HUES64 (cell line): ENCODE measurements around the gene CIDEB.

Source experiments
- H3K27ac ChIP-seq: 2 replicates; pipeline ENCODE4 v1.7.0; 2013; ENCODE audit warnings: low read depth, low read length, inconsistent platforms
- H3K27me3 ChIP-seq: 2 replicates; pipeline ENCODE4 v1.6.1; 2013; ENCODE audit warnings: mild to moderate bottlenecking, low read length; ENCODE audit not compliant: insufficient read depth
- H3K36me3 ChIP-seq: 2 replicates; pipeline ENCODE4 v1.6.1; 2013; ENCODE audit warnings: mild to moderate bottlenecking, low read length; ENCODE audit not compliant: insufficient read depth
- H3K4me1 ChIP-seq: 2 replicates; pipeline ENCODE4 v1.6.1; 2013; ENCODE audit warnings: mild to moderate bottlenecking, low read length, moderate library complexity; ENCODE audit not compliant: insufficient read depth
- H3K4me3 ChIP-seq: 2 replicates; pipeline ENCODE4 v1.5.1; 2013; ENCODE audit warnings: mild to moderate bottlenecking, low read length, moderate library complexity
- H3K9ac ChIP-seq: 2 replicates; pipeline ENCODE4 v1.6.1; 2013; ENCODE audit warnings: mild to moderate bottlenecking, low read depth, low read length
- H3K9me3 ChIP-seq: 2 replicates; pipeline ENCODE4 v1.6.1; 2013; ENCODE audit warnings: low read depth, low read length; ENCODE audit not compliant: insufficient read depth
- WGBS: fragments of 150-250, 120-280 bp; methylation state at CpG from one replicate; pipeline ENCODE4 v1.1.7; 2013; ENCODE audit warnings: missing lambda C conversion rate; 5-methylcytosine and 5-hydroxymethylcytosine counted together

Gene CIDEB

GRCh38 chr14:24262821-24263733 is 44.7 kb downstream of the CIDEB start, which contains the start of gene TGM1:
Gene TGM1, minus strand, starts transcription at chr14:24263177. Its CDS starts 825 bp downstream, at chr14:24262352.
- Histone ChIP-seq H3K4me1 (no peaks in the 10 kb centered on the region), H3K9ac (no peak within 1 kb of the TSS), H3K27ac (no peak within 1 kb of the TSS), H3K9me3 (no peaks in the 10 kb centered on the region), H3K36me3 (peaks cover 11% of the 10 kb centered on the region; the same call in 1 of the 2 replicates), H3K27me3 (no peaks in the 10 kb centered on the region), H3K4me3 (no peak within 1 kb of the TSS)
- 78% methylated on average over 14 of the region's 14 CpGs for WGBS

GRCh38 chr14:24261969-24262327 is 45.8 kb downstream of the CIDEB start:
- peaks cover 5% of the 10 kb centered on the region; the same call in 1 of the 2 replicates for H3K36me3 ChIP-seq
- WGBS, result 93% methylated on average over 19 of the region's 19 CpGs
- no peak overlapping the region for H3K9ac ChIP-seq
- H3K4me1 ChIP-seq, result no peaks in the 10 kb centered on the region
- H3K4me3 ChIP-seq, result no peak overlapping the region
- no peaks in the 10 kb centered on the region for H3K27me3 ChIP-seq
- no peak overlapping the region for H3K27ac ChIP-seq
- no peaks in the 10 kb centered on the region for H3K9me3 ChIP-seq

- WGBS, result 94% methylated on average over 20 of the region's 20 CpGs
Measured at GRCh38 chr14:24261256-24261968, 46.4 kb downstream of the CIDEB start.

GRCh38 chr14:24260780-24261157 is 47.0 kb downstream of the CIDEB start:
- H3K9me3 ChIP-seq, result no peaks in the 10 kb centered on the region
- no peaks in the 10 kb centered on the region for H3K4me1 ChIP-seq
- 83% methylated on average over 4 of the region's 4 CpGs for WGBS
- H3K4me3 ChIP-seq, result no peak overlapping the region
- H3K9ac ChIP-seq, result no peak overlapping the region
- no peaks in the 10 kb centered on the region for H3K36me3 ChIP-seq
- no peak overlapping the region for H3K27ac ChIP-seq
- no peaks in the 10 kb centered on the region for H3K27me3 ChIP-seq

More at GRCh38 chr14:24261256-24261968, 46.4 kb downstream of the CIDEB start:
- no peaks in the 10 kb centered on the region for H3K9me3 ChIP-seq
- no peak overlapping the region for H3K27ac ChIP-seq
- H3K4me3 ChIP-seq, result no peak overlapping the region
- no peaks in the 10 kb centered on the region for H3K4me1 ChIP-seq
- H3K9ac ChIP-seq, result no peak overlapping the region
- H3K27me3 ChIP-seq, result no peaks in the 10 kb centered on the region
- H3K36me3 ChIP-seq, result 0 out of 2 replicates have a peak, but pooled peaks cover under 1% of the 10 kb centered on the region

GRCh38 chr14:24260026-24260779 is 47.6 kb downstream of the CIDEB start:
- Histone ChIP-seq H3K4me3 (no peak overlapping the region), H3K27ac (no peak overlapping the region), H3K9me3 (no peaks in the 10 kb centered on the region), H3K4me1 (no peaks in the 10 kb centered on the region), H3K36me3 (no peaks in the 10 kb centered on the region), H3K27me3 (no peaks in the 10 kb centered on the region), H3K9ac (no peak overlapping the region)
- WGBS, result 93% methylated on average over 16 of the region's 16 CpGs

GRCh38 chr14:24259282-24260025 is 48.3 kb downstream of the CIDEB start:
- H3K27ac ChIP-seq, result no peak overlapping the region
- 93% methylated on average over 16 of the region's 16 CpGs for WGBS
- H3K4me3 ChIP-seq, result no peak overlapping the region

GRCh38 chr14:24258548-24259265 is 49.1 kb downstream of the CIDEB start:
- WGBS, result 92% methylated on average over 18 of the region's 18 CpGs
- H3K4me3 ChIP-seq, result no peak overlapping the region
- H3K9ac ChIP-seq, result no peak overlapping the region
- H3K9me3 ChIP-seq, result no peaks in the 10 kb centered on the region
- H3K27ac ChIP-seq, result no peak overlapping the region
- no peaks in the 10 kb centered on the region for H3K36me3 ChIP-seq
- no peaks in the 10 kb centered on the region for H3K4me1 ChIP-seq
- no peaks in the 10 kb centered on the region for H3K27me3 ChIP-seq

More at GRCh38 chr14:24259282-24260025, 48.3 kb downstream of the CIDEB start:
- Histone ChIP-seq H3K27me3 (no peaks in the 10 kb centered on the region), H3K9ac (no peak overlapping the region), H3K4me1 (no peaks in the 10 kb centered on the region), H3K36me3 (no peaks in the 10 kb centered on the region), H3K9me3 (no peaks in the 10 kb centered on the region)

GRCh38 chr14:24258119-24258518 is 49.7 kb downstream of the CIDEB start:
- Histone ChIP-seq H3K27ac (no peak overlapping the region), H3K9me3 (no peaks in the 10 kb centered on the region), H3K36me3 (no peaks in the 10 kb centered on the region), H3K27me3 (no peaks in the 10 kb centered on the region), H3K4me1 (no peaks in the 10 kb centered on the region), H3K9ac (no peak overlapping the region), H3K4me3 (no peak overlapping the region)
- 95% methylated on average over 9 of the region's 9 CpGs for WGBS

GRCh38 chr14:24256960-24257359 is 50.8 kb downstream of the CIDEB start:
- H3K27ac ChIP-seq, result no peak overlapping the region
- H3K9ac ChIP-seq, result no peak overlapping the region
- H3K4me3 ChIP-seq, result no peak overlapping the region
- 89% methylated on average over 4 of the region's 4 CpGs for WGBS
- H3K36me3 ChIP-seq, result no peaks in the 10 kb centered on the region
- no peaks in the 10 kb centered on the region for H3K9me3 ChIP-seq
- H3K4me1 ChIP-seq, result no peaks in the 10 kb centered on the region
- H3K27me3 ChIP-seq, result no peaks in the 10 kb centered on the region
